T1000 (cell line): Measurements from ENCODE around the gene SLC41A1.

Source experiments
- DNase-seq: peaks from one replicate; lab custom pipeline; 2025; ENCODE audit warnings: mixed read lengths; lab: John Stamatoyannopoulos, UW

The SLC41A1 gene

DNA sequence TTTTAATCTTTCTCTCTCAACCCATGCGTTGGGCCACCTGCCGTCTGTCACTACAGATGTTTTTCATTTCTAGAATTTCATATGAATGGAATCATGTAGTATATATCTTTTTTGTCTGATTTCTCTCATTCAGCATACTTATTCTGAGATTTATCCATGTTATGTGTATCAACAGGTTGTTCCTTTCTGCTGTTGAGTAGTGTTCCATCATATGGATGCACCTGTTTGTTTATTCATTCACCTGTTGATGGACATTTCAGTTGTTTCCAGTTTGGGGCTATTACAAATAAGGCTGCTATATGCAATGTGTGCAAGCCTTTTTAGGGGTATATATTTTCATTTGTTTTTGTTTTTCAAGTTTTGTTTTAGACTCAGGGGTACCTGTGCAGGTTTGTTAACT is 9.4 kb upstream of the SLC41A1 start:
- no peak for DNase-seq

DNA sequence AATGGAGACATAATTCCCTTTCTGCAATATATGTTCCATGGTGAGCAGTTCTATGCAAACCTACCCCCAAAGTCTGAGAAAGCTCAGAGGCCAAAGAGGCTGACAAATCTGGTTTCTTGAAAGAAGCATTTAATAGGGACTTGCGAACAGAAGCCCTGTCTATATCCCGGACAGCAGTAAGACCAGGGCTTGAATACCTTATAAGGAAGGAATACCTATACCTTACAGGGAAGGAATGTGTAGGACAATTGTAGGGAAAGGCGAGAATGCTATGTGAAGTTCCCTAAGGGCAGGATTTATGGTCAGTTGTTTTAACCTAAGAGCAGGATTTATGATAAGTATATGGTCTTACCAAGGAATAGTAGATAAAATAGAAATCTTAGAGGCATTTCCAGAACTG is 5.0 kb upstream of the SLC41A1 start:
- no peak for DNase-seq

DNA sequence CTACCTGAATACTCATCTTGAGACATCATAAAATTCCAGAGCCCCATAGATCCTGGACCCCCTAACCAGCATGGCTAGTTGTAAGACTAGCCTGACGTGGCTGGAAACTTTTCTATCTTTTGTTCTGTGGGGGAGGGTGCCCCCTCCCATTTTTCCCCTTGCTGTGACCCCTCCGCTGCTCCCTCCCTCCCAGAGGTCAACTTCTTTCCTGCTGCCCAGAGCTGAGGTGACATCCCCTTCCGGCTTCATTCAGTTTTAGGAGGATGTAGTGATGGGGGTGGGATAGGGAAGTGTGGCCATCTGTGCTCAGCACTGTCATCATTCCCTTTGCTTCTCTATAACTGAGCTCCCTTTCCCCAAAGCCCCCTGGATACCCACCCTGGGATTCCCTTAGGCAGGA is 4.4 kb upstream of the SLC41A1 start:
- DNase-seq, result no peak

DNA sequence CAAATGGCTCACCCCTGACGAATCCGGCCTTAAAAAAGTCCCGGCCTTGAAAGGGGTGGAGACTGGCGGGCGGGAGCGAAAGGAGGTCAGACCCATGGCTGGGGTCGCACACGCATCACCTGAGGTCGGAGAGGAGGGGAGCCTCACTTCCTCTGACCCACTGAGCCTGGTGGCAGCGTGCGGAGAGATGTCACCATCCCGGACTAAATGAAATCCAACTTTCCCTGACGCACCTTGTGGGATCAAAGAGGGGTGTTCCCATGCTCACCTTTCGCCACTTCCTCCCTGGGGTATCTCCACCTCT is 709 bp upstream of the SLC41A1 start:
- no peak for DNase-seq

DNA sequence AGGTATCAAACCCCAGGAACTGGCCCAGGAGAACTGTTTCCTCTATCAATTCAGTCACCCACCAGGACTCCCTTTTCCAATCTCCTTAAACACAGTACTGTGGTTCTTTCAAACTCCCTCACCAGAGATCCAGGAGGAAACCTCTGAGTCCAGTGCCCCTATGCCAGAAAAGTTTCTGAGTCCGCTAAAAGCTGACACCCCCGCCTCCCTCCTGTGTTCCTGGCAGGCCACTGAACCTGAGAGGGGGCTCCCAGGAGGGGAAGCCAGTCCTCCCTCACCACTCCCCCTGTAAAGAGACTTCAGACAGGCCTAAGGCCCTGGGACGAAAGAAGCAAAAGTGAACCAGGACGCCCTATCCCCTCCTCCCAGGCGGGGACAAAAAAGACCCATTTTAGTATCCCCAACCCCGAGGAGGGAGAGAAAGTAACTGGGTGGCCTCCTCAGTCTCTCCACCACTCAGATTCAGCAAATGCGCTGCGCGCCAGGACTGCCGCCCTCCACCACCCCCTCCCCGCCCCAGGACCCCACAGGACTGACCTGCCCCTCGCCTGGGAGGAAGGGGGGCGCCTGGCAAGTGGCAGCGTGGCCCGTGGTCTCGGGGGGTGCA is 624 bp downstream of the SLC41A1 start:
- DNase-seq, result no peak

DNA sequence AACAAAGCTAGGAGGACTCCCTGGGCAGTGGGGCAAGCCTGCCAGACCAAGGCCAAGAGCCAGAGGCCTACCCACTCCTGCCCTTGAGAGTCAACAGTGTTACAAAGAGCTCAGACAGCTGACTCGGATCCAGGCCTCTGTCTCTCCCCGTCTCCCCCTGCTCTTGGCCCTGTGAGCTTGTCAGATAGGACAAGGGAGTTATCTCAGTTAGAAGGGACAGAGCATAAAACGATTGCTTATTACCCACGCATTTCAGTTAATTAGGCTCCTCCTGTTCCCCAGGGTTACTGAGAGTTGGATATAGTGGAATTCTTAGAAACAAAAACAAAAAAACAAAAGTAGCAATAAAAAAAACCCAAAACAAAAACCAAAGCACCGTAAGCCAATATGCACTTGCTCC is 1.3 kb downstream of the SLC41A1 start:
- DNase-seq, result no peak

DNA sequence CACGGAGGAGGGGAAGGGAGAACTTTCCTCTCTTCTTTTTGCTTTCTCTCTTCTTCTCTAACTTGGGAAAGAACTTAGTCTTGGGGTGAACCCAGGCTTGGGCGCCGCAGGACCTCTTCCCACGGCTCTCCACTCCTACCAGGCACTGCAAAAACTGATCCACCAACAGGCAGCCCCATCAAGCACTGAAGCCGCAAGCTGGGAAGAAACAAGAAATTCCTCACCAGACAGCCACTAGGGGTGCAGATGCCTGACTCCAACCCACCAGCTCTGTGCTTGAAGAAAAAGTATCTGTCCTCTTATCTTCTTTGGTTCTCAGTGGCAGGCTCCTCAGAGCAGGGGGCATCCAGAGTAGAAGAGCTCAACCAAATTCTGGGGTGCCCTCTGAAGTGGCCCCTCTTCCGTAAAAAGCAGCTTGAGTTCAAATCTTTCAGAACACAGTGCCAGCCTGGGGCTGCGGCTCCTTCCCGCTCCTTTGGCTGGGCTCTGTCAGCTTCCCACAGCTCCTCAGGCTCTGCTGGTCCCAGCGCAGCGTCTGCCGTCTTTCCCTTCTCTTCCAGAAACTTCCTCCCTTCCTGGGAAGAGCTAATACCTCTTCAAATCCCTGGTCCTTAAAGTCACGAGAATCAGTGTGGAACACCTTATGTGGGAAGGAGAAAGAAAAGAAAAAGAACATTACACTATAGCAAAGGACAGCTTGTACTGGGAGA is 2.4 kb downstream of the SLC41A1 start:
- DNase-seq, result no peak

DNA sequence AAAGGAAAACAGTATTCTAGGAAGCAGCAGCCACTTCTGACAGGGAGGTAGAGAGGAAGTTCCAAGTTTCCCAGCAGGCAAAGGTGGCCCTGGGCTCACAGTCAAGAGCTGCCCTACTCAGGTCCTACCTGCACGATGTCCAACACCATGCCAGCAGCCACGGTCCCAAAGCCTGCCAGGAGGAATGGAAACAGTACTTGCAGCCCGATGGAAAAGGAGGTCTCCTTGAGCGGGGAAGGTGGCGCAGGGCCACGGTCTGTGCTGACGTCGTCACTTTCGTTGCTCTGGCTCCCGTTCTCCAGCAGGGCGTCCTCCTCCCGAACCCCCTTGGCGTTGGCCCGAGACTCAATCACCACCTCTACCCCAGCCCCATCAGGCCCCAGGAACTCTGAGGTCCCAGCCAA is 3.1 kb downstream of the SLC41A1 start:
- no peak for DNase-seq

DNA sequence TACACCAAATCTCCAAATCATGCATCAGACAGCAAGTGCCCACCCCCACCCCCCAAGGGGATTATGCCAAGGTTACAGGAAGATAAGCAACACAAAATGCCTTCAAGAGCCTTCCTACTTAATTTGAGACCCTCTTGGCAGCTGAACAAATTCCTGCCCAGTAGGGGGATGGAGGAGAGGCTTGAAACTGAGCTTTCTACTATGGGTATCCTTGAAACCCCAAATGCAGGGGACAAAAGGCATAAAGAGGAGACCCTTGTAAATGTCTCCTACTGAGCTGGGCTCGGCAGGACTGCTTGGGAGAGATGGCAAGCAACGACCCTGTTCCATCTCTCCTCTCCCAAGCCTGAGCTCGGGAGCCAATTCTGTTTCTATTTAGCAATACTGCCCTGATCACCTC is 3.5 kb downstream of the SLC41A1 start:
- DNase-seq, result no peak

DNA sequence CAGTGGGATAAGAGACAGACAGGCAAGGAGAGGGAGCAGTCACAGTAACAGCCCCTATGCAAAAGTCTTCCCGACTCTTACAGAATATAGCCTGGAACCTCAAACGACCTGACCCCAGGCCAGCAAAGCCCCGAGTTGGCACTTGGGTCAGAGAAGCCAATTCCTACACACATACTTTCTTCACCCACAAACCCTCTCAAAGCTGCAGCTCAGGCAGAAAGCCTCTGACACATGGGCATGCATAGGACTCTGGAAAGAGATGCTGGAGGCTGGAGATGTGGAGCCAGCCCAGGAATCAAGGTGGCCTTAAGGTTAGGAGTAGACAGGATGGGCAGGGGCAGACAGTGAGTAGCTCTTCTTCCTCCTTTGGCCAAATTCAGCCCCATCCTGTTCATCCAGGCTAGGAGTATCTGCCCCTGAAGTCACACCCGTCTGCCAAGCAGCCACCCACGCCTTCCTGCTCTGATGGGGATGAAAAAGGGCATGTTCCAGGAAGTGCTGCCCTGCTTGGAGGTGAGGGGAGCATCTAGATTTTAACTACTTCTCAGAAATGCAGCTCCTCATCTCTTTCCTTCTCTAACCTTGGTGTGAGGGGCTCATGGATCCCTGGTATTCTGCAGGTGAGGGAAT is 7.8 kb downstream of the SLC41A1 start:
- DNase-seq, result no peak

DNA sequence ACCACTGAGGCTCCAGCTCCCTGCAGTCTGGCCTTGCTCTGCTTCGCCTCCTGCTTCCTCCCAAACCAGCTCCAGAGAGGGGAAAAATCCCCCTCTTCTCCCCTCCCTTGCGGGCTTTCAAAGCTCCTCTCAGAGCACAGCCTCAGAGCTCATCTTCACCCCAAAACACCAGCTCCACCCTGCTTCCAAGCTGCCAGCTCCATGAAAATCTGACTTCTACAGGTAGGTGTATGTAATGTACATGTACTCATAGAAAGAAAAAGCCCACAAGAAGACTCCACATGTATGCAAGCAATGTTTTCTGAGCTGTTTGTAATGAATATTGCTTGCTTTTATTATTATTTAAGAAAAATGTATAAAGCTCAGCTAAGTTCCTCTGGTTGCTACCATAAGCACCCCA is 8.4 kb downstream of the SLC41A1 start:
- DNase-seq, result no peak

DNA sequence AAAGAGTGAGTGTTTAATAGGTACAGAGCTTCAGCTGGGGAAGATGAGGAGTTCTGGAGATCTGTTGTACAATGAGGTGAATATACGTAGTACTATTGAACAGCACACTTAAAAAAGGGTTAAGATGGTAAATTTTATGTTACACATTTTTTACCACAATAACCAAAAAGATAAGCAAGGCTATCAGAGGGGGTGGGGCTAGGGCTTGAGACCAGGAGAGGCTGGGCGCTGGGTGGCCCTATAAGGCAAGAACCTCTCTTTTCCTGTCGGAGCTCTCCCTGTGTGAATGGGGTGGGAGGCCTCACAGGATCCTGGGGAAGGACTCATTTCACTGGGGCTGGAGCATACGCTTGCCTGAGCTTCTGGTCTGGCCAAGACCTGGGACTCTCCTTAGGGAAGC is 9.0 kb downstream of the SLC41A1 start:
- no peak for DNase-seq

DNA sequence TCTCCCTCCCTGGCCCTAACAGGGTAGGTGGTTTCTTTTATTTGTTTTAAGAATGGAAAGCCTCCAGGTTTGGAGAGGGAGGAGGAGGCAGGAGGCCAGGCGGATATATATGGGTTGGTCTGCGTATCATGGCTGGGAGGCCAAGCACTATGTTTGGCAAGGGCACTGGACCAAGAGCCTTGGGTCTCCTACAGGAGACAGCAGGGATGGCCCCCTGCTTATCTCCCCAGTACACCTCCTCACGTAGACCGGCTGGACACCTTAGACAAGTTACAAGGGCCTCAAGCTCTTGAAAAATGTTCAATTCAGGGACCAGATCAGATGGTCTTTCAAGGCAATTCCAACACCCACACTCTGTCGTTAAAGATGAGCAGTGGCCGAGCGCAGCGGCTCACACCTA is 10.9 kb downstream of the SLC41A1 start:
- no peak for DNase-seq

DNA sequence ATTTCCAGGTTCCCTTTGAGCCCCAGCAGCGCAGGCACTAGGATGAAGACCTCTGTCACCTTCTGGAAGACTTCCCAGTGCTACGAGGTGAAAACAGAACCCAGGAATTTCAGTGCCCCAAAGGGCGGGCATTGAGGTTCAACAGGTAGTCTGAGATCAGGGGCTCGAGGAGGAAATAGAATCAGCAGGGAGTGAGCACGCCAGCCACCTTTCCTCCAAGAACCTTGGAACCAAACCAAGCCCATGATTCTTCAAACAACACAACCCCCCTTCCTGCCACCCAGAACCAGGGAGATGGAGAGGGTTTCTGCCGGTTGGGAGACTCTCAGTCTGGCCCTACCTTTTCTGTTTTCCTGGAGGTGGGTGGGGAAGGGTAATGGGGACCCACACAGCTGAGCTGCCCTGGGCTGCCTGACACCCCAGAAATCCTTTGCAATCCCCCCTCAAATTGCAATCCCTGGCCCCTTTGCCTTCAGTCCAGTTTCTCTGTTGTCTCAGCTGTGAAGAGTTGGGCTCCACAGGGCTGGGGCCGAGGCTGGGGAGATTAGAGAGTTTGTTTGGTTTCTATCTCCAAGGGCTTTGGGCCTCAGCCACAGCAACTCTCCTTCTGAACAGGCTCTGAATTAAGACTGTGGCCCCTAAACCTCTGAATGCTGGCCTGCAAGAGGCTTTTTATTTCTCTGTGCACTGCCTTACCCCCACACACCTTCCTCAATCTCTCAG is 11.9 kb downstream of the SLC41A1 start:
- no peak for DNase-seq

DNA sequence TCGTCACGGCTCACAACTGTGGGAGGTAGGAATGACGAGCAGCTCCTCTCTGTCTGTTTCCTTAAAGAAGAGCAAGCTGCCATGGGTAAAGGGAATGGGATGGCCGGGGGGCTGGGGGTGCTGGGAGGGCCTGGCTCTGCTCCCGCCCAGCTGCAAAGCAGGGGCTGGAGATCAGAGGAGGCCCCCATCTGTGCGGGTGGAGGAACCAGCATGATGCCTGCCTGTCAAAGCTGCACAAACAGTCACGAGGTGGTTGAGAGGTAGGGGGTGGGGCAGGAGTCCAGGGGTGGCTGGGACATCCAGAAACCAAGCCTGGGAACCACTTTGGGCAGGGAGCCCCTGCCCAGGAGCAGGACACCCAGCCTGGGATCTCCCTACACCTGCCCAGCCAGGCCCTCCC is 12.6 kb downstream of the SLC41A1 start:
- DNase-seq, result no peak

DNA sequence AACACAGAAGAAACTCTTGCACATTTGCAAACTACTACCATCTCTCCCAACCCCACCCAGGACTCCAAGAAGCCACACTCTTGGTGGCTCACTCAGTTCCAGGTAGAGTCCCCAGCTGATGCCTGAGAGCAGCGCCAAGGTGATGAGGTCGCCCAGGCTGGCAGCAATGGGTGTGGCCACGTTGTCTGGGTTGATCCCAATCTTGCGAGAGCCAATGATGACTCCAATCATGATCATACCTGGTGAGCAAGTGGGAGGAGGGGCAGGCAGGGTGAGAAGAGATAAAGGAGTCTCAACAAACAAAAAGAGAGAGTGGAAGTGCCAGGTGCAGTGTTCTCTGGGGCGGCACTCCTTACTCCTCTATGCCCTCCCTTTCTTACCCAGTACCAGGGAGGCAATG is 14.4 kb downstream of the SLC41A1 start:
- no peak for DNase-seq

DNA sequence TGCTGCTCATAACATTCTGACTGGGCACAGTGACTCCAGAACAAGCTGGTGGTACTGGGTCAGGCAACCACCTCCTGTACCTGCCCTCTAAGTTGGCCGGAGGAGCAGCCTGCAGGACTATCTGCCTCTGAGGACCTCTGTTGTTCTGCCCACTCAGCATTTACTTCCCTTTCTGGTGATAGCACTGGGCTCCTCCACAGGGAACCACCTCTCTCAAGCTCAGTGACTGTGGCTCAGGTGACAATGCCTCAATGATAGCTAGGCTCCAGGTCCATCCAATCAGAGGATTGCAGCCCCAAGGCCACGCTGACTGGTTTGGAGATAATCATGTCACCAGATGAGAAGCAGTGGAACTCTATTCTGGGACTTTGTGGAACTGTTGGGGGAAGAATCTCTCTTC is 15.8 kb downstream of the SLC41A1 start:
- DNase-seq, result no peak

DNA sequence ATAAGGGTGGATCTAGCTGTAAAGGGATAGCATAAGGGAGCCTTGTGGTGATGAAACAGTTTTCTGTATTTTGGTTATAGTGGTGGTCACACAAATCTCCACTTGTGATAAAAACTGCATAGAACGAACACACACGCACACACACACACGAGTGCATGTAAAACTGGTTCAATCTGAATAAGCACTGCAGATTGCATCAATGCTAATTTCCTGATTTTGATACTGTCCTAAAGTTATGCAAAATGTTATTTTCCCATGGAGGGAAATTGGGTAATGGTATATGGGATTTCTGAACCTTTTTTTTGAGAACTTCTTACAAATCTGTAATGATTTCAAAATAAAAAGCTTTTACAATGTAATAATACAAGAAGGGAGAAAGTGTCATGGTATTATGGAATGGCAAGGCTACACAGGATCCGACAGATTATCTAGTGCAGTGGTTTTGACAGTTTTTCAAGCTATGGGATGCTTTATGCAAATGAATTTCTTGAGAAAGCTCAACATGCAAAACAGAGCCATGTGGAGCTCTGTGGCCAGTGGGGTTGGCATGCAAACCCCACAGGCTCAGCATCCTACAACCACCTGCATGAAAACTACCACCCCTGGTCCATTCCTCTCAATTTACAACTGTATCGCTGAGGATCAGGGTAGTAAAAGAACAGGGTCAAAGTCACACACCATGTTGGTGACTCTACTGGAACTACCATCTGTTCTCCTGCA is 18.8 kb downstream of the SLC41A1 start:
- DNase-seq, result no peak

DNA sequence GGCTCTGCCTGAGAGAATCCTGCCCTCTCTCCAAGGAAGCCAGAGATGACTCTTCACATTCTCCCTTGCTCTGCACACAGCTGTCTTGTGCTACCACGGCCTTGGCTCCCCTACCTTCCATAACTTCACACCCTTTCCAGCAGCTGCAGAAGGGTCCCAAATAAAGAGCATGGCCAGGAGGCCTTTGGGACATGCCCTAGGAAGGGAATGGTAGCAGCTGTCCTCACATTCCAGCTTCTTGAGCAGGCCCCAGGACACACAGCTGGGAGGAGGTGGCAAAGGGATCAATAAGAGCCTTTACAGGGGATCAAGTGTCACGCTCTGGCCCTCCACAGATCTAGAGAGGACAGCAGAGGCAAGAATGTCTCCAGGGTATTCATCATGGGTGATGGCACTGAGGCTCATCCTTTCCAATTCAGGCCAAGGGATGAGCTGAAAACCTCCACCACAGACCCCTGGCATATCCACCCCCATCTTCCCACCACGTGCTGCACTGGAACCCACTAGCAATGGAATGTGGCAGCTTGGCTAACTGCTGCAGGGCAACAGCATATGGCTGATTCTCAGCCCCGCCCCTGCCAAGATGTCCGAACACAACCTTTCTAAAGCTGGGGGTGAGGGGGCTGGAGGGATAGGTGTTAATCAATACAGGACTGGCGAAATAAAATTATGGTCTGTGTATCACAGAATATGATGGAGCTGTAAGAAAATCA is 19.9 kb downstream of the SLC41A1 start:
- DNase-seq, result no peak

DNA sequence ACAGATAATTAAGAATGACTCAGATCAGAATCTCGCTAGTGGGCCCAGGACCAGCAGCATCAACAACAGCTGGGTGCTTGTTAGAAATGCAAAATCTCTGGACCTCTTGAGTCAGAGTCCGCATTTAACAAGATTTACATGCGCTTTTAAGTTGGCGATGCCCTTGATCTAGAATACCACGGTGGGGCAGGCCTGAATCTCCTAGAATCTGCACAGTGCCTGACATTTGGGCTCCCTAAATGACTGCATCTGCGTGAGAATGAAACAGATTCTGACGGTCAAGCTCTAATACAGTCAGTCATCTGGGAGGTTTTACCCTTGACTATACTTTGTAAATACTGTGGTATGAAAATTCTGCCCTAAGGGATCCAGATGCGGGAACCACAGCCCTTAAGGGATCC is 20.5 kb downstream of the SLC41A1 start:
- DNase-seq, result no peak

DNA sequence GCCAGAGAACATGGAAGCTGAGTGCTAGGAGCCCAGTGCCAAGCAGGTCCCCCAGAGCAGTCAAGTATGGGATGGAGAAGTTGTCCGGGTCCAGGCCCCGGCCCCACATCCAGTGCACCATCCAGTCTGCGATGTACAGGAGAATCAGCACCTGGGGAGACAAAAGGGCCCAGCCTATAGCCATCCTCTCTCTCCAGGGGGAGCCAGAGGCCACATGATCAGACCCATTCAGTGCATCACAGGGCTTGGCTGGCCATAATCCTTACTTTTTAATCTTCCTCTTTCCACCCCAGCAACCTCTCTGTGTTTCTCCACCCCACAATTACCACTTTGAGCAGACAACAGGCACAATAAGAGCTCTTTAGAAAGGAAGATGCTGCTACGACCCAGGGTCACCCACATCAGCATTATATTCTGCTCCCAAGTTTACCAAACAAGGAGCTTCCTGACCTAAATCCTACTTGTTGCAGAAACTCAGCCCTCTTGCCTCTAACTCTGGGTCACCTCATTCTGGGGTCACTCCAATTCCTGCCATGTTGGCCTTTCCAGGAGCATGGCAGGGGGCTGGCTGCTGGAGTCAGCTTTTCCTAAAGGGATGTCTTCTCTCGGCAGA is 21.3 kb downstream of the SLC41A1 start:
- DNase-seq, result no peak
